Psoas muscle (tissue), 8 donors: Measurements from ENCODE around the gene MAP3K5. TPM values are rescaled to one million over a fixed set of nuclear protein-coding genes. Genes with fewer than 3 reads are reported as not detected.

Experiments used
- ATAC-seq, 4 donors: fragments of 200-7000 bp; cut with Tn5 transposase; one replicate each; pipeline ENCODE4 v1.9.1; 2020; ENCODE audit warnings: moderate library complexity in 3 of 4, mild to moderate bottlenecking in 2 of 4
- DNase-seq, 2 donors: peaks; one replicate each; pipeline ENCODE4 v3.0.0-alpha.2; 2020
- H3K27ac ChIP-seq: fragments of 200-600 bp; one replicate; pipeline ENCODE4 v1.8.0; 2022
- H3K27me3 ChIP-seq, 3 donors: fragments of 200-600 bp in 1 of 3; one replicate each; pipeline versions ENCODE4 v1.6.1 to v1.8.0; 2013 to 2022; ENCODE audit warnings: low read length in 2 of 3, mild to moderate bottlenecking in 2 of 3, moderate library complexity in 1 of 3; ENCODE audit not compliant: insufficient read depth in 3 of 3
- H3K36me3 ChIP-seq, 2 donors: fragments of 200-600 bp in 1 of 2; one replicate each; pipeline versions ENCODE4 v1.6.1 to v1.8.0; 2013 to 2022; ENCODE audit warnings: low read depth in 1 of 2, mild to moderate bottlenecking in 1 of 2, moderate library complexity in 1 of 2; ENCODE audit not compliant: insufficient read depth in 1 of 2
- H3K4me1 ChIP-seq: fragments of 200-600 bp; one replicate; pipeline ENCODE4 v1.8.0; 2022
- H3K4me3 ChIP-seq: fragments of 200-600 bp; one replicate; pipeline ENCODE4 v1.8.0; 2022; ENCODE audit warnings: mild to moderate bottlenecking
- H3K9me3 ChIP-seq: fragments of 200-600 bp; one replicate; pipeline ENCODE4 v1.8.0; 2022
- CTCF ChIP-seq: fragments of 200-600 bp; IDR thresholded peaks from one replicate; pipeline ENCODE4 v1.8.0; 2022; ENCODE audit warnings: antibody characterized with exemption
- WGBS, 3 donors: extraction: QIAGEN DNeasy Blood & Tissue Kit; methylation state at CpG; one replicate each; pipeline versions ENCODE4 v1.1.6 to v1.1.7; 2013; 5-methylcytosine and 5-hydroxymethylcytosine counted together
- intact Hi-C, 2 donors: fragments of 100-400 bp; cut with DNase I; formaldehyde crosslinking; loops; one replicate each; pipeline versions ENCODE4 v1.11.0 to v1.14.2; 2022
- polyA plus RNA-seq, 3 donors: library from polyadenylated mRNA; stranded (reverse); fragments of 200-250 nt; gene quantifications; one replicate each; pipeline ENCODE4 v1.2.3, GENCODE V29; 2013
- total RNA-seq, 4 donors: library from RNA; stranded (reverse); fragmentation: NEBNext Ultra II Directional in 2 of 4; extraction: Animal tissue kit (Norgen Biotek cat#: 25700) in 2 of 4; gene quantifications; one replicate each; pipeline versions ENCODE4 v1.2.1 to v1.2.4, GENCODE V29; 2021 to 2023
- donor health status: healthy with polysubstance abuse.
- donor health status: DM: no; HTN: no; CAD: no; lungs with moderate emphysema.
- donor health status: Bipolar disorder and iron deficiency.
- donor health status: healthy.
- donor health status: DM: yes; HTN: yes; CAD: no.
- donor health status: DM: no; HTN: no; CAD: no.
- donor health status: DM: no; HTN: no; CAD: no.
- donor health status: DM: yes; HTN: yes; CAD: no.

MAP3K5 gene
- total and polyA plus RNA-seq, 7 donors: 0.91 to 8.3 (median 3.8) TPM

- H3K27ac ChIP-seq: no peak overlapping the region
- 77 to 83% (median 80%) methylated on average over 2 of the region's 2 CpGs for WGBS, 3 donors
Measured at GRCh38 chr6:136795386-136795785, 3.1 kb upstream of the MAP3K5 start.

GRCh38 chr6:136793363-136793762 is 1.1 kb upstream of the MAP3K5 start:
- ATAC-seq: no peak
- DNase-seq: no peak
- Histone ChIP-seq H3K36me3 (no peaks in the 10 kb centered on the region), H3K27me3 (no peaks in the 10 kb centered on the region), H3K4me3 (peak overlapping the region; percentile 96), H3K9me3 (no peaks in the 10 kb centered on the region), H3K4me1 (peaks cover 7% of the 10 kb centered on the region), H3K27ac (peak overlapping the region; percentile 95)
- no peak for TF ChIP-seq CTCF
- intact Hi-C loops: loop anchor here (1.0 to 5.0 kb wide), 4 partner anchors 149 to 211 kb away; no protein-coding TSS in a partner anchor
- 37 to 46% (median 38%) methylated on average over 8 of the region's 8 CpGs for WGBS, 3 donors

More at GRCh38 chr6:136795386-136795785, 3.1 kb upstream of the MAP3K5 start:
- Histone ChIP-seq H3K27me3 (no peaks in the 10 kb centered on the region), H3K4me1 (peaks cover 7% of the 10 kb centered on the region), H3K36me3 (no peaks in the 10 kb centered on the region), H3K9me3 (no peaks in the 10 kb centered on the region), H3K4me3 (no peak overlapping the region)
- DNase-seq: no peak
- ATAC-seq: no peak
- no peak for TF ChIP-seq CTCF
- intact Hi-C loops: no loop called here

- no peak for ATAC-seq
- Histone ChIP-seq H3K36me3 (no peaks in the 10 kb centered on the region), H3K4me3 (peak overlapping the region; percentile 96), H3K4me1 (peaks cover 13% of the 10 kb centered on the region), H3K27ac (peak overlapping the region; percentile 95), H3K27me3 (no peaks in the 10 kb centered on the region), H3K9me3 (no peaks in the 10 kb centered on the region)
- no peak for TF ChIP-seq CTCF
- DNase-seq: no peak
- WGBS, 3 donors: 0% methylated on average over 24 to 46 of the region's 46 CpGs
- intact Hi-C loops: loop anchor here (2.0 to 5.0 kb wide), 3 partner anchors 147 to 210 kb away; no protein-coding TSS in a partner anchor
Measured at GRCh38 chr6:136792095-136792409, 225 bp downstream of the MAP3K5 start.

- no peak for TF ChIP-seq CTCF
- ATAC-seq: peak; percentile 34 to 40 (median 38)
- peak overlapping the region; percentile 96 for H3K4me3 ChIP-seq
- peak; percentile 66 to 72 for DNase-seq
- no peaks in the 10 kb centered on the region for H3K36me3 ChIP-seq
- peak overlapping the region; percentile 95 for H3K27ac ChIP-seq
- WGBS, 3 donors: 1 to 3% (median 2%) methylated on average over 51 to 62 of the region's 62 CpGs
- H3K27me3 ChIP-seq: no peaks in the 10 kb centered on the region
- H3K4me1 ChIP-seq: peaks cover 17% of the 10 kb centered on the region
- intact Hi-C loops: loop anchor here (2.0 to 5.0 kb wide), 3 partner anchors 147 to 209 kb away; no protein-coding TSS in a partner anchor
- no peaks in the 10 kb centered on the region for H3K9me3 ChIP-seq
Measured at GRCh38 chr6:136791296-136792094, 782 bp downstream of the MAP3K5 start.
